K562 (cell line): ENCODE results near the gene GRAMD2A. TPM values are rescaled to one million over a fixed set of nuclear protein-coding genes. Genes with fewer than 3 reads are reported as not detected.
A peak's percentile ranks its signal among the peaks of the same experiment; 100 is the strongest.

Source experiments
- ATAC-seq: fragments of 200-7000 bp; cut with Tn5 transposase; 3 replicates; pipeline ENCODE4 v1.9.1; 2020; ENCODE audit warnings: moderate library complexity
- BruUV-seq: library from RNA; stranded (reverse); fragments of 400-500 nt; replicated peaks from 2 replicates; lab custom pipeline; 2021; lab: Mats Ljungman, UMichigan
- CTCF ChIA-PET: fragments of 300-600 bp; formaldehyde crosslinking; extraction: SDS; loops from one replicate; lab custom pipeline; 2021; ENCODE audit warnings: low intra/inter-chr PET ratio; lab: Yijun Ruan, JAX
- POLR2A ChIA-PET: fragments of 300-600, 350-650 bp; sonication (Branson Sonifier 250); formaldehyde crosslinking; extraction: SDS; loops from one replicate; lab custom pipeline; 2021; ENCODE audit warnings: antibody characterized with exemption, inconsistent platforms; lab: Yijun Ruan, JAX
- DNase-seq, 4 experiments: peaks; one replicate each; pipeline versions ENCODE4 v3.0.0 to v3.0.0-alpha.2; 2011 to 2018; ENCODE audit warnings: low spot score in 3 of 4, mixed read lengths in 3 of 4; ENCODE audit errors: extremely low read depth in 1 of 4
- FAIRE-seq: peaks from 2 replicates; lab custom pipeline; 2011; peaks lifted over from hg19 to GRCh38; lab: Jason Lieb, UNC
- H2AFZ ChIP-seq: 2 replicates; pipeline ENCODE4 v1.6.0; 2011; ENCODE audit warnings: low read depth, low read length, control low read depth, inconsistent platforms
- H3K27ac ChIP-seq: fragments of 200-600 bp; 3 replicates; pipeline ENCODE4 v1.8.0; 2011; ENCODE audit warnings: low read depth, mild to moderate bottlenecking, control low read depth, inconsistent platforms, low read length, moderate library complexity, mixed read lengths; ENCODE audit errors: extremely low read depth
- H3K27me3 ChIP-seq, 2 experiments: fragments of 300-600 bp in 1 of 2; 2 replicates in 1 of 2; 3 replicates in 1 of 2; pipeline versions ENCODE4 v1.6.0 to v1.8.0; 2011; ENCODE audit warnings: inconsistent platforms in 2 of 2, low read length in 2 of 2, mild to moderate bottlenecking in 1 of 2, mixed read lengths in 1 of 2, moderate library complexity in 1 of 2; ENCODE audit not compliant: control insufficient read depth in 2 of 2, insufficient read depth in 2 of 2
- H3K36me3 ChIP-seq: fragments of 300-600 bp; 3 replicates; pipeline ENCODE4 v1.8.0; 2011; ENCODE audit warnings: mild to moderate bottlenecking, low read length, inconsistent platforms; ENCODE audit not compliant: control insufficient read depth, insufficient read depth
- H3K4me1 ChIP-seq, 2 experiments: fragments of 200-600 bp in 1 of 2; replicated peaks in 1 of 2; 2 replicates in 1 of 2; 3 replicates in 1 of 2; pipeline versions ENCODE4 v1.5.1 to v1.8.0; 2011; ENCODE audit warnings: inconsistent platforms in 2 of 2, low read length in 2 of 2, mild to moderate bottlenecking in 1 of 2, mixed read lengths in 1 of 2, moderate library complexity in 1 of 2; ENCODE audit not compliant: control insufficient read depth in 2 of 2, insufficient read depth in 2 of 2
- H3K4me2 ChIP-seq: 2 replicates; pipeline ENCODE4 v1.6.1; 2011; ENCODE audit warnings: low read length, control low read depth, inconsistent platforms, mixed read lengths; ENCODE audit not compliant: insufficient read depth
- H3K4me3 ChIP-seq: fragments of 200-600 bp; sonication (generic), shearing (Covaris generic); 2 replicates; pipeline ENCODE4 v1.5.1; 2016; ENCODE audit warnings: control low read depth, inconsistent platforms
- H3K79me2 ChIP-seq: fragments of 200-600 bp; 3 replicates; pipeline ENCODE4 v1.8.0; 2011; ENCODE audit warnings: low read length, inconsistent platforms; ENCODE audit not compliant: control insufficient read depth, insufficient read depth
- H3K9ac ChIP-seq, 2 experiments: 2 replicates each; pipeline versions ENCODE4 v1.6.0 to v1.6.1; 2011; ENCODE audit warnings: low read depth in 2 of 2, low read length in 2 of 2, control low read depth in 1 of 2, inconsistent platforms in 1 of 2, mild to moderate bottlenecking in 1 of 2, mixed read lengths in 1 of 2; ENCODE audit not compliant: insufficient read depth in 1 of 2
- H3K9me1 ChIP-seq: one replicate; pipeline ENCODE4 v1.6.0; 2011; ENCODE audit warnings: inconsistent platforms, mild to moderate bottlenecking, low read length, moderate library complexity; ENCODE audit not compliant: control insufficient read depth, insufficient read depth
- H3K9me3 ChIP-seq: replicated peaks from 2 replicates; pipeline ENCODE4 v1.5.1; 2011; ENCODE audit warnings: low read depth, low read length, inconsistent platforms; ENCODE audit not compliant: control insufficient read depth, insufficient read depth
- H4K20me1 ChIP-seq: replicated peaks from 2 replicates; pipeline ENCODE4 v1.6.1; 2011; ENCODE audit warnings: low read length, inconsistent platforms, mixed read lengths; ENCODE audit not compliant: control insufficient read depth, insufficient read depth
- HOXB6 ChIP-seq: fragments of 250-450 bp; sonication (Bioruptor Pico); IDR thresholded peaks from 2 replicates; pipeline ENCODE4 v1.5.1; 2022; ENCODE audit warnings: mild to moderate bottlenecking, borderline replicate concordance
- SREBF2 ChIP-seq: sonication (generic); formaldehyde crosslinking; IDR thresholded peaks from 2 replicates; pipeline ENCODE4 v1.4.0; 2020; ENCODE audit warnings: mild to moderate bottlenecking, missing genetic modification reagents
- WGBS: fragments of 100-300 bp; shearing (Covaris generic); methylation state at CpG from one replicate; pipeline ENCODE4 v1.1.6; 2016; ENCODE audit warnings: low coverage, mixed read lengths; ENCODE audit not compliant: insufficient coverage; ENCODE audit errors: missing lambda C conversion rate; 5-methylcytosine and 5-hydroxymethylcytosine counted together
- in situ Hi-C: fragments of 300-500 bp; cut with MboI; formaldehyde crosslinking; loops from 4 replicates; pipeline ENCODE4 v1.15.0; 2018; ENCODE audit warnings: inconsistent platforms, mixed read lengths
- intact Hi-C: fragments of 100-400 bp; cut with micrococcal nuclease; formaldehyde crosslinking; loops from 2 replicates; pipeline ENCODE4 v1.14.2; 2022
- polyA plus RNA-seq, 8 experiments: library from polyadenylated mRNA; depleted of rRNA in 4 of 8; stranded (reverse) in 5 of 8; unstranded in 3 of 8; fragments of >200 nt; fragmentation: Nextera tagmentation in 2 of 8; fragmentation: Illumina TruSeq in 1 of 8; extraction: Ambion mirVana in 2 of 8; extraction: Trizol in 1 of 8; gene quantifications; 2 replicates each; pipeline versions ENCODE4 v1.2.1 to v1.2.3, GENCODE V29; 2011 to 2014; ENCODE audit warnings: inconsistent platforms in 1 of 8, missing spikeins in 1 of 8
- total RNA-seq, 7 experiments: library from RNA; depleted of rRNA in 6 of 7; stranded (reverse); fragments of >200 nt in 6 of 7; fragmentation: Illumina TruSeq in 2 of 7; extraction: Trizol in 2 of 7; gene quantifications; 2 replicates each; pipeline versions ENCODE4 v1.2.1 to v1.2.3, GENCODE V29; 2011 to 2021; ENCODE audit warnings: low replicate concordance in 1 of 7
- TF ChIP-seq, protein P1 (sequence below), 2 experiments: fragments of 450-650 bp in 1 of 2; sonication (generic) in 1 of 2; formaldehyde crosslinking in 1 of 2; IDR thresholded peaks; 2 replicates each; pipeline versions ENCODE4 v1.7.1 to v1.9.0; 2016 to 2022; ENCODE audit warnings: inconsistent platforms in 1 of 2, mild to moderate bottlenecking in 1 of 2, missing genetic modification reagents in 1 of 2
- TF ChIP-seq, protein P2 (sequence below): sonication (generic); formaldehyde crosslinking; IDR thresholded peaks from 2 replicates; pipeline ENCODE4 v1.8.0; 2023; ENCODE audit warnings: missing genetic modification reagents, mild to moderate bottlenecking, borderline replicate concordance

Gene GRAMD2A
- total and polyA plus RNA-seq, 9 of the 15 experiments (the other 6 are each of a cell fraction or from before 2014, with no cell fraction given) = 0.08 to 0.22 TPM; not detected in 7

DNA sequence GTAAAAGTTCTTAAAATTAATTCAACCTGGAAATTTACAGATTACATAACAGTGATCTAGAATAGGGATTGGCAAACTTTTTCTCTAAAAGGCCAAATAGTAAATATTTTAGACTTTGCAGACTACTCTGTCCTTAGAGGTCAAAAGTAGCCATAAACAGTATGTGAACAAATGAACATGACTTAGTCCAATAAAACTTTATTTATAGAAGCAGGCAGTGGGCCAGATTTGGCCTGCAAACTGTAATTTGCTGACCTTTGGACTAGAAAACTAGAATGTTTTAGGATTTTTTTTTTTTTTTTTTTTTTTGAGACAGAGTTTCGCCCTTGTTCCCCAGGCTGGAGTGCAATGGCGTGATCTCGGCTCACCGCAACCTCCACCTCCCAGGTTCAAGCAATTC lies 67.3 kb downstream of the GRAMD2A start:
- no peaks in the 10 kb centered on the region for H3K9me3 ChIP-seq
- in situ Hi-C loops (no loop called here), intact Hi-C loops (no loop called here)
- DNase-seq (no peak), FAIRE-seq (no peak), ATAC-seq (no peak)
- POLR2A ChIA-PET = interaction anchor here (0.6 to 1.1 kb wide), 3 partner anchors 11 to 153 kb away, joined by 3 read pairs; no protein-coding TSS in a partner anchor
- H2AFZ ChIP-seq = no peak overlapping the region
- no peak overlapping the region for H3K4me3 ChIP-seq
- CTCF ChIA-PET = no interaction called here
- WGBS = no CpG with 5 or more reads among the region's 4 CpGs
- H3K4me1 ChIP-seq = no peaks in the 10 kb centered on the region
- H3K9ac ChIP-seq = no peak overlapping the region
- peaks cover 4 to 5% of the 10 kb centered on the region in 2 experiments; a peak in 1 of 5 replicates for H3K27me3 ChIP-seq
- no TSS peak for BruUV-seq
- H3K79me2 ChIP-seq = no peaks in the 10 kb centered on the region
- no peaks in the 10 kb centered on the region for H4K20me1 ChIP-seq
- no peak overlapping the region for H3K4me2 ChIP-seq
- no peaks in the 10 kb centered on the region for H3K9me1 ChIP-seq
- H3K27ac ChIP-seq = no peak overlapping the region
- no peaks in the 10 kb centered on the region for H3K36me3 ChIP-seq
- TF ChIP-seq SREBF2 (CRISPR knock-in tag) (no peak), HOXB6 (no peak)
- TF ChIP-seq, protein P1, sequence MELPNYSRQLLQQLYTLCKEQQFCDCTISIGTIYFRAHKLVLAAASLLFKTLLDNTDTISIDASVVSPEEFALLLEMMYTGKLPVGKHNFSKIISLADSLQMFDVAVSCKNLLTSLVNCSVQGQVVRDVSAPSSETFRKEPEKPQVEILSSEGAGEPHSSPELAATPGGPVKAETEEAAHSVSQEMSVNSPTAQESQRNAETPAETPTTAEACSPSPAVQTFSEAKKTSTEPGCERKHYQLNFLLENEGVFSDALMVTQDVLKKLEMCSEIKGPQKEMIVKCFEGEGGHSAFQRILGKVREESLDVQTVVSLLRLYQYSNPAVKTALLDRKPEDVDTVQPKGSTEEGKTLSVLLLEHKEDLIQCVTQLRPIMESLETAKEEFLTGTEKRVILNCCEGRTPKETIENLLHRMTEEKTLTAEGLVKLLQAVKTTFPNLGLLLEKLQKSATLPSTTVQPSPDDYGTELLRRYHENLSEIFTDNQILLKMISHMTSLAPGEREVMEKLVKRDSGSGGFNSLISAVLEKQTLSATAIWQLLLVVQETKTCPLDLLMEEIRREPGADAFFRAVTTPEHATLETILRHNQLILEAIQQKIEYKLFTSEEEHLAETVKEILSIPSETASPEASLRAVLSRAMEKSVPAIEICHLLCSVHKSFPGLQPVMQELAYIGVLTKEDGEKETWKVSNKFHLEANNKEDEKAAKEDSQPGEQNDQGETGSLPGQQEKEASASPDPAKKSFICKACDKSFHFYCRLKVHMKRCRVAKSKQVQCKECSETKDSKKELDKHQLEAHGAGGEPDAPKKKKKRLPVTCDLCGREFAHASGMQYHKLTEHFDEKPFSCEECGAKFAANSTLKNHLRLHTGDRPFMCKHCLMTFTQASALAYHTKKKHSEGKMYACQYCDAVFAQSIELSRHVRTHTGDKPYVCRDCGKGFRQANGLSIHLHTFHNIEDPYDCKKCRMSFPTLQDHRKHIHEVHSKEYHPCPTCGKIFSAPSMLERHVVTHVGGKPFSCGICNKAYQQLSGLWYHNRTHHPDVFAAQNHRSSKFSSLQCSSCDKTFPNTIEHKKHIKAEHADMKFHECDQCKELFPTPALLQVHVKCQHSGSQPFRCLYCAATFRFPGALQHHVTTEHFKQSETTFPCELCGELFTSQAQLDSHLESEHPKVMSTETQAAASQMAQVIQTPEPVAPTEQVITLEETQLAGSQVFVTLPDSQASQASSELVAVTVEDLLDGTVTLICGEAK (IDR thresholded peaks at IDR 0.05) = peak; percentile 81
- TF ChIP-seq, protein P1 (CRISPR knock-in tag; IDR thresholded peaks at IDR 0.05) = no peak
- TF ChIP-seq, protein P2, sequence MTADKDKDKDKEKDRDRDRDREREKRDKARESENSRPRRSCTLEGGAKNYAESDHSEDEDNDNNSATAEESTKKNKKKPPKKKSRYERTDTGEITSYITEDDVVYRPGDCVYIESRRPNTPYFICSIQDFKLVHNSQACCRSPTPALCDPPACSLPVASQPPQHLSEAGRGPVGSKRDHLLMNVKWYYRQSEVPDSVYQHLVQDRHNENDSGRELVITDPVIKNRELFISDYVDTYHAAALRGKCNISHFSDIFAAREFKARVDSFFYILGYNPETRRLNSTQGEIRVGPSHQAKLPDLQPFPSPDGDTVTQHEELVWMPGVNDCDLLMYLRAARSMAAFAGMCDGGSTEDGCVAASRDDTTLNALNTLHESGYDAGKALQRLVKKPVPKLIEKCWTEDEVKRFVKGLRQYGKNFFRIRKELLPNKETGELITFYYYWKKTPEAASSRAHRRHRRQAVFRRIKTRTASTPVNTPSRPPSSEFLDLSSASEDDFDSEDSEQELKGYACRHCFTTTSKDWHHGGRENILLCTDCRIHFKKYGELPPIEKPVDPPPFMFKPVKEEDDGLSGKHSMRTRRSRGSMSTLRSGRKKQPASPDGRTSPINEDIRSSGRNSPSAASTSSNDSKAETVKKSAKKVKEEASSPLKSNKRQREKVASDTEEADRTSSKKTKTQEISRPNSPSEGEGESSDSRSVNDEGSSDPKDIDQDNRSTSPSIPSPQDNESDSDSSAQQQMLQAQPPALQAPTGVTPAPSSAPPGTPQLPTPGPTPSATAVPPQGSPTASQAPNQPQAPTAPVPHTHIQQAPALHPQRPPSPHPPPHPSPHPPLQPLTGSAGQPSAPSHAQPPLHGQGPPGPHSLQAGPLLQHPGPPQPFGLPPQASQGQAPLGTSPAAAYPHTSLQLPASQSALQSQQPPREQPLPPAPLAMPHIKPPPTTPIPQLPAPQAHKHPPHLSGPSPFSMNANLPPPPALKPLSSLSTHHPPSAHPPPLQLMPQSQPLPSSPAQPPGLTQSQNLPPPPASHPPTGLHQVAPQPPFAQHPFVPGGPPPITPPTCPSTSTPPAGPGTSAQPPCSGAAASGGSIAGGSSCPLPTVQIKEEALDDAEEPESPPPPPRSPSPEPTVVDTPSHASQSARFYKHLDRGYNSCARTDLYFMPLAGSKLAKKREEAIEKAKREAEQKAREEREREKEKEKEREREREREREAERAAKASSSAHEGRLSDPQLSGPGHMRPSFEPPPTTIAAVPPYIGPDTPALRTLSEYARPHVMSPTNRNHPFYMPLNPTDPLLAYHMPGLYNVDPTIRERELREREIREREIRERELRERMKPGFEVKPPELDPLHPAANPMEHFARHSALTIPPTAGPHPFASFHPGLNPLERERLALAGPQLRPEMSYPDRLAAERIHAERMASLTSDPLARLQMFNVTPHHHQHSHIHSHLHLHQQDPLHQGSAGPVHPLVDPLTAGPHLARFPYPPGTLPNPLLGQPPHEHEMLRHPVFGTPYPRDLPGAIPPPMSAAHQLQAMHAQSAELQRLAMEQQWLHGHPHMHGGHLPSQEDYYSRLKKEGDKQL (CRISPR knock-in tag) = no peak
